K562 (cell line): Measurements from ENCODE around the gene ANAPC16. TPM values are rescaled to one million over a fixed set of nuclear protein-coding genes. Genes with fewer than 3 reads are reported as not detected.

Experiments
- FOXA3 ChIP-seq, 2 experiments: fragments of 450-650 bp in 1 of 2; sonication (generic) in 1 of 2; formaldehyde crosslinking; IDR thresholded peaks in 1 of 2; conservative IDR thresholded peaks in 1 of 2; 2 replicates each; pipeline versions ENCODE4 v1.4.0 to v1.8.0; 2020 to 2022; ENCODE audit warnings: mild to moderate bottlenecking in 2 of 2, missing genetic modification reagents in 1 of 2
- HDAC3 ChIP-seq: fragments of 450-650 bp; IDR thresholded peaks from 2 replicates; pipeline ENCODE4 v1.6.1; 2018; ENCODE audit warnings: borderline replicate concordance, mild to moderate bottlenecking, moderate library complexity; ENCODE audit not compliant: partially characterized antibody
- JUND ChIP-seq, 2 experiments: IDR thresholded peaks; 2 replicates in 1 of 2; 3 replicates in 1 of 2; pipeline ENCODE4 v1.6.1; 2011; ENCODE audit warnings: borderline replicate concordance in 2 of 2, low read depth in 2 of 2, low read length in 2 of 2, improper control_type of control experiment in 1 of 2, missing biosample characterization in 1 of 2, missing genetic modification characterization in 1 of 2, missing genetic modification reagents in 1 of 2
- MEF2D ChIP-seq: conservative IDR thresholded peaks from 2 replicates; pipeline ENCODE4 v1.6.1; 2016; ENCODE audit warnings: low read depth, missing genetic modification characterization, missing compliant biosample characterization
- NKRF ChIP-seq: fragments of 450-650 bp; IDR thresholded peaks from 2 replicates; pipeline ENCODE4 v1.6.1; 2016; ENCODE audit warnings: borderline replicate concordance
- NUFIP1 ChIP-seq: fragments of 450-650 bp; IDR thresholded peaks from 2 replicates; pipeline ENCODE4 v1.6.1; 2018; ENCODE audit not compliant: partially characterized antibody
- POLR2AphosphoS5 ChIP-seq: IDR thresholded peaks from 2 replicates; pipeline ENCODE4 v1.6.1; 2011; ENCODE audit warnings: mild to moderate bottlenecking, low read depth, low read length, moderate library complexity; ENCODE audit not compliant: control insufficient read depth, insufficient read depth
- TCFL5 ChIP-seq: fragments of 250-450 bp; sonication (Bioruptor Pico); conservative IDR thresholded peaks from 2 replicates; pipeline ENCODE4 v1.6.1; 2021; ENCODE audit warnings: mild to moderate bottlenecking, moderate library complexity, matching md5 sums
- ZFP30 ChIP-seq: fragments of 250-450 bp; sonication (Bioruptor Pico); IDR thresholded peaks from 2 replicates; pipeline ENCODE4 v1.8.0; 2022; ENCODE audit warnings: moderate library complexity, mild to moderate bottlenecking, inconsistent platforms, borderline replicate concordance
- ZNF232 ChIP-seq: sonication (generic); formaldehyde crosslinking; IDR thresholded peaks from 2 replicates; pipeline ENCODE4 v1.8.0; 2022; ENCODE audit warnings: mild to moderate bottlenecking, missing genetic modification reagents
- polyA plus RNA-seq, 8 experiments: library from polyadenylated mRNA; depleted of rRNA in 4 of 8; stranded (reverse) in 5 of 8; unstranded in 3 of 8; fragments of >200 nt; fragmentation: Nextera tagmentation in 2 of 8; fragmentation: Illumina TruSeq in 1 of 8; extraction: Ambion mirVana in 2 of 8; extraction: Trizol in 1 of 8; gene quantifications; 2 replicates each; pipeline versions ENCODE4 v1.2.1 to v1.2.3, GENCODE V29; 2011 to 2014; ENCODE audit warnings: inconsistent platforms in 1 of 8, missing spikeins in 1 of 8
- total RNA-seq, 7 experiments: library from RNA; depleted of rRNA in 6 of 7; stranded (reverse); fragments of >200 nt in 6 of 7; fragmentation: Illumina TruSeq in 2 of 7; extraction: Trizol in 2 of 7; gene quantifications; 2 replicates each; pipeline versions ENCODE4 v1.2.1 to v1.2.3, GENCODE V29; 2011 to 2021; ENCODE audit warnings: low replicate concordance in 1 of 7
- TF ChIP-seq, protein P1 (sequence below): fragments of 250-450 bp; sonication (Bioruptor Pico); IDR thresholded peaks from 2 replicates; pipeline ENCODE4 v1.4.0; 2020; ENCODE audit warnings: mild to moderate bottlenecking
- TF ChIP-seq, protein P2 (sequence below): sonication (generic); formaldehyde crosslinking; IDR thresholded peaks from 2 replicates; pipeline ENCODE4 v1.8.0; 2023; ENCODE audit warnings: mild to moderate bottlenecking, missing genetic modification reagents
- TF ChIP-seq, protein P3 (sequence below), 2 experiments: IDR thresholded peaks in 1 of 2; conservative IDR thresholded peaks in 1 of 2; 2 replicates each; pipeline ENCODE4 v1.6.1; 2016; ENCODE audit warnings: low read depth in 2 of 2, mild to moderate bottlenecking in 1 of 2, missing compliant biosample characterization in 1 of 2, missing genetic modification characterization in 1 of 2, moderate library complexity in 1 of 2
- TF ChIP-seq, protein P4 (sequence below): fragments of 450-650 bp; formaldehyde crosslinking; conservative IDR thresholded peaks from 2 replicates; pipeline ENCODE4 v1.4.0; 2022; ENCODE audit warnings: mild to moderate bottlenecking, missing genetic modification characterization

The ANAPC16 gene
- total and polyA plus RNA-seq, 9 of the 15 experiments (the other 6 are each of a cell fraction or from before 2014, with no cell fraction given), result 42.6 to 208 (median 108) TPM

DNA sequence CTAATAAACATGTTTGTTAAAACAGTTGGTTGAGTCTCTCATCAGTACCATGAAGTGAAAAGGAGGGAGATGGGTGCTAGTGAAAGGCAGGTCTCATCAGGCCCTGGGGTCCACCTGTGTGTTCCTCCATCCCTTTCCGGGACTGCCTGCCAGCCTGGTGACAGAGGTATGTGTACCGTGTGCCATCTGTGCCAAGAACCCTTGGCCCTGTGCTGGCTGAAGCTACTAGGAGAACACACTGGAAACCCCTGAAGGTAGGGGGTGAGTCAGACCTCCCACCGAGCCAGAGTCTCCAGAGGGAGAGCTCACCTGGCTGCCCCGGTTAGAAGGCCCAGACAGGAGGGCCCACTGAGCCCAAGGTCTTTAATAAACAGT, 60.2 kb downstream of the ANAPC16 start (continued):
- no peak for TF ChIP-seq TCFL5 (CRISPR knock-in tag)
- no peak for TF ChIP-seq ZNF232 (CRISPR knock-in tag)
- TF ChIP-seq, protein P1, sequence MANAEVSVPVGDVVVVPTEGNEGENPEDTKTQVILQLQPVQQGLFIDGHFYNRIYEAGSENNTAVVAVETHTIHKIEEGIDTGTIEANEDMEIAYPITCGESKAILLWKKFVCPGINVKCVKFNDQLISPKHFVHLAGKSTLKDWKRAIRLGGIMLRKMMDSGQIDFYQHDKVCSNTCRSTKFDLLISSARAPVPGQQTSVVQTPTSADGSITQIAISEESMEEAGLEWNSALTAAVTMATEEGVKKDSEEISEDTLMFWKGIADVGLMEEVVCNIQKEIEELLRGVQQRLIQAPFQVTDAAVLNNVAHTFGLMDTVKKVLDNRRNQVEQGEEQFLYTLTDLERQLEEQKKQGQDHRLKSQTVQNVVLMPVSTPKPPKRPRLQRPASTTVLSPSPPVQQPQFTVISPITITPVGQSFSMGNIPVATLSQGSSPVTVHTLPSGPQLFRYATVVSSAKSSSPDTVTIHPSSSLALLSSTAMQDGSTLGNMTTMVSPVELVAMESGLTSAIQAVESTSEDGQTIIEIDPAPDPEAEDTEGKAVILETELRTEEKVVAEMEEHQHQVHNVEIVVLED (CRISPR knock-in tag), result 0 out of 2 replicates have a peak, but pooled peaks have one; percentile 5
- peak; percentile 74; the same call in 1 of the 2 replicates for TF ChIP-seq ZFP30 (CRISPR knock-in tag)
- TF ChIP-seq, protein P2, sequence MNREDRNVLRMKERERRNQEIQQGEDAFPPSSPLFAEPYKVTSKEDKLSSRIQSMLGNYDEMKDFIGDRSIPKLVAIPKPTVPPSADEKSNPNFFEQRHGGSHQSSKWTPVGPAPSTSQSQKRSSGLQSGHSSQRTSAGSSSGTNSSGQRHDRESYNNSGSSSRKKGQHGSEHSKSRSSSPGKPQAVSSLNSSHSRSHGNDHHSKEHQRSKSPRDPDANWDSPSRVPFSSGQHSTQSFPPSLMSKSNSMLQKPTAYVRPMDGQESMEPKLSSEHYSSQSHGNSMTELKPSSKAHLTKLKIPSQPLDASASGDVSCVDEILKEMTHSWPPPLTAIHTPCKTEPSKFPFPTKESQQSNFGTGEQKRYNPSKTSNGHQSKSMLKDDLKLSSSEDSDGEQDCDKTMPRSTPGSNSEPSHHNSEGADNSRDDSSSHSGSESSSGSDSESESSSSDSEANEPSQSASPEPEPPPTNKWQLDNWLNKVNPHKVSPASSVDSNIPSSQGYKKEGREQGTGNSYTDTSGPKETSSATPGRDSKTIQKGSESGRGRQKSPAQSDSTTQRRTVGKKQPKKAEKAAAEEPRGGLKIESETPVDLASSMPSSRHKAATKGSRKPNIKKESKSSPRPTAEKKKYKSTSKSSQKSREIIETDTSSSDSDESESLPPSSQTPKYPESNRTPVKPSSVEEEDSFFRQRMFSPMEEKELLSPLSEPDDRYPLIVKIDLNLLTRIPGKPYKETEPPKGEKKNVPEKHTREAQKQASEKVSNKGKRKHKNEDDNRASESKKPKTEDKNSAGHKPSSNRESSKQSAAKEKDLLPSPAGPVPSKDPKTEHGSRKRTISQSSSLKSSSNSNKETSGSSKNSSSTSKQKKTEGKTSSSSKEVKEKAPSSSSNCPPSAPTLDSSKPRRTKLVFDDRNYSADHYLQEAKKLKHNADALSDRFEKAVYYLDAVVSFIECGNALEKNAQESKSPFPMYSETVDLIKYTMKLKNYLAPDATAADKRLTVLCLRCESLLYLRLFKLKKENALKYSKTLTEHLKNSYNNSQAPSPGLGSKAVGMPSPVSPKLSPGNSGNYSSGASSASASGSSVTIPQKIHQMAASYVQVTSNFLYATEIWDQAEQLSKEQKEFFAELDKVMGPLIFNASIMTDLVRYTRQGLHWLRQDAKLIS, result peak; percentile 18; the same call in 1 of the 2 replicates
- no peak for TF ChIP-seq NKRF
- TF ChIP-seq, protein P3, sequence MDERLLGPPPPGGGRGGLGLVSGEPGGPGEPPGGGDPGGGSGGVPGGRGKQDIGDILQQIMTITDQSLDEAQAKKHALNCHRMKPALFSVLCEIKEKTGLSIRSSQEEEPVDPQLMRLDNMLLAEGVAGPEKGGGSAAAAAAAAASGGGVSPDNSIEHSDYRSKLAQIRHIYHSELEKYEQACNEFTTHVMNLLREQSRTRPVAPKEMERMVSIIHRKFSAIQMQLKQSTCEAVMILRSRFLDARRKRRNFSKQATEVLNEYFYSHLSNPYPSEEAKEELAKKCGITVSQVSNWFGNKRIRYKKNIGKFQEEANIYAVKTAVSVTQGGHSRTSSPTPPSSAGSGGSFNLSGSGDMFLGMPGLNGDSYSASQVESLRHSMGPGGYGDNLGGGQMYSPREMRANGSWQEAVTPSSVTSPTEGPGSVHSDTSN (CRISPR knock-in tag; IDR thresholded peaks at IDR 0.05; ENCODE audit: low read depth), result no peak
- TF ChIP-seq, protein P3 (tag; conservative IDR thresholded peaks at IDR 0.05; ENCODE audit: low read depth), result no peak
- peak; percentile 51 for TF ChIP-seq JUND (IDR thresholded peaks at IDR 0.05; ENCODE audit: borderline replicate concordance, low read depth, low read length)
- no peak for TF ChIP-seq JUND (tag; IDR thresholded peaks at IDR 0.05; ENCODE audit: borderline replicate concordance, low read depth, low read length)
- TF ChIP-seq, protein P4, sequence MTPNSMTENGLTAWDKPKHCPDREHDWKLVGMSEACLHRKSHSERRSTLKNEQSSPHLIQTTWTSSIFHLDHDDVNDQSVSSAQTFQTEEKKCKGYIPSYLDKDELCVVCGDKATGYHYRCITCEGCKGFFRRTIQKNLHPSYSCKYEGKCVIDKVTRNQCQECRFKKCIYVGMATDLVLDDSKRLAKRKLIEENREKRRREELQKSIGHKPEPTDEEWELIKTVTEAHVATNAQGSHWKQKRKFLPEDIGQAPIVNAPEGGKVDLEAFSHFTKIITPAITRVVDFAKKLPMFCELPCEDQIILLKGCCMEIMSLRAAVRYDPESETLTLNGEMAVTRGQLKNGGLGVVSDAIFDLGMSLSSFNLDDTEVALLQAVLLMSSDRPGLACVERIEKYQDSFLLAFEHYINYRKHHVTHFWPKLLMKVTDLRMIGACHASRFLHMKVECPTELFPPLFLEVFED, result peak; percentile 91
- no peak for TF ChIP-seq MEF2D (tag)
- TF ChIP-seq POLR2AphosphoS5, result peak; percentile 12
- no peak for TF ChIP-seq NUFIP1
- no peak for TF ChIP-seq FOXA3 (CRISPR knock-in tag; conservative IDR thresholded peaks at IDR 0.05 in 1 of 2, IDR thresholded peaks at IDR 0.05 in 1 of 2)
- TF ChIP-seq HDAC3, result no peak
